UCSD-AML1 (cell line): ENCODE measurements around the gene LRRN2.

Source experiments
- DNase-seq: peaks from one replicate; lab custom pipeline; 2025; ENCODE audit not compliant: unreplicated experiment; lab: John Stamatoyannopoulos, UW

LRRN2 gene

GRCh38 chr1:204602871-204603542 lies 82.5 kb downstream of the LRRN2 start:
- DNase-seq: no peak

- DNase-seq: no peak
Measured at GRCh38 chr1:204602111-204602579, 83.4 kb downstream of the LRRN2 start.

GRCh38 chr1:204600968-204601367 lies 84.6 kb downstream of the LRRN2 start:
- DNase-seq: no peak

- no peak for DNase-seq
Measured at GRCh38 chr1:204600203-204600602, 85.3 kb downstream of the LRRN2 start.

- DNase-seq: no peak
Measured at GRCh38 chr1:204599596-204599995, 85.9 kb downstream of the LRRN2 start.

- DNase-seq: no peak
Measured at GRCh38 chr1:204599098-204599497, 86.4 kb downstream of the LRRN2 start.

- no peak for DNase-seq
Measured at GRCh38 chr1:204598319-204598969, 87.1 kb downstream of the LRRN2 start.

GRCh38 chr1:204592246-204592948 lies 93.1 kb downstream of the LRRN2 start:
- no peak for DNase-seq

- no peak for DNase-seq
Measured at GRCh38 chr1:204591473-204592090, 94.0 kb downstream of the LRRN2 start.

- DNase-seq: no peak
Measured at GRCh38 chr1:204589409-204590038, 96.0 kb downstream of the LRRN2 start.

- DNase-seq: no peak
Measured at GRCh38 chr1:204588826-204589225, 96.7 kb downstream of the LRRN2 start.

- DNase-seq: no peak
Measured at GRCh38 chr1:204587621-204588020, 97.9 kb downstream of the LRRN2 start.

- no peak for DNase-seq
Measured at GRCh38 chr1:204584699-204585372, 100.7 kb downstream of the LRRN2 start.

GRCh38 chr1:204583909-204584632 lies 101.5 kb downstream of the LRRN2 start:
- DNase-seq: no peak

GRCh38 chr1:204581759-204582158 lies 103.8 kb downstream of the LRRN2 start:
- DNase-seq: no peak

GRCh38 chr1:204580862-204581261 lies 104.7 kb downstream of the LRRN2 start:
- no peak for DNase-seq

GRCh38 chr1:204579681-204580080 lies 105.9 kb downstream of the LRRN2 start:
- DNase-seq: no peak

GRCh38 chr1:204578867-204579664 lies 106.5 kb downstream of the LRRN2 start:
- DNase-seq: no peak

GRCh38 chr1:204577794-204578478 lies 107.6 kb downstream of the LRRN2 start:
- no peak for DNase-seq
